ENCODE measurements around the gene PRR7.
"Not testable (repeated sequence)": the region's sequence is repeated elsewhere in the genome, so short reads cannot be mapped to it uniquely, and the experiment has no call there.

GRCh38 chr5:177420472-177420871 is 26.1 kb upstream of the PRR7 start:
- TF ChIP-seq YY1 (IDR thresholded peaks at IDR 0.05); SP1 (IDR thresholded peaks at IDR 0.05); CTCF (IDR thresholded peaks at IDR 0.05; ENCODE audit: low read depth, low read length, missing input control); REST (IDR thresholded peaks at IDR 0.05): not testable (repeated sequence)

Data from liver (tissue), 3 donors.